Aorta (tissue), 5 donors: ENCODE measurements around the gene TAF11. TPM values are rescaled to one million over a fixed set of nuclear protein-coding genes. Genes with fewer than 3 reads are reported as not detected.

Experiments used
- ATAC-seq: fragments of 200-7000 bp; cut with Tn5 transposase; one replicate; pipeline ENCODE4 v1.9.1; 2022; ENCODE audit warnings: moderate library complexity; ENCODE audit not compliant: low FRiP score
- DNase-seq, 2 donors: peaks; one replicate each; pipeline ENCODE4 v3.0.0-alpha.2; 2020
- H3K27ac ChIP-seq, 2 donors: one replicate each; pipeline ENCODE4 v1.5.1; 2013; ENCODE audit warnings: low read length in 2 of 2, mild to moderate bottlenecking in 2 of 2, moderate library complexity in 2 of 2, control low read depth in 1 of 2, inconsistent platforms in 1 of 2, low read depth in 1 of 2
- H3K27me3 ChIP-seq, 2 donors: one replicate each; pipeline ENCODE4 v1.6.1; 2013; ENCODE audit warnings: control low read depth in 1 of 2, low read length in 1 of 2, mild to moderate bottlenecking in 1 of 2, moderate library complexity in 1 of 2; ENCODE audit not compliant: insufficient read depth in 2 of 2, control insufficient read depth in 1 of 2
- H3K36me3 ChIP-seq, 2 donors: one replicate each; pipeline ENCODE4 v1.6.1; 2013; ENCODE audit warnings: control low read depth in 1 of 2, low read length in 1 of 2, mild to moderate bottlenecking in 1 of 2; ENCODE audit not compliant: insufficient read depth in 2 of 2, control insufficient read depth in 1 of 2
- H3K4me1 ChIP-seq, 2 donors: one replicate each; pipeline ENCODE4 v1.6.1; 2013; ENCODE audit warnings: low read length in 2 of 2, control low read depth in 1 of 2, mild to moderate bottlenecking in 1 of 2, moderate library complexity in 1 of 2; ENCODE audit not compliant: insufficient read depth in 2 of 2, control insufficient read depth in 1 of 2
- H3K4me3 ChIP-seq, 2 donors: one replicate each; pipeline ENCODE4 v1.5.1; 2013; ENCODE audit warnings: low read length in 2 of 2, control low read depth in 1 of 2, mild to moderate bottlenecking in 1 of 2
- H3K9me3 ChIP-seq: one replicate; pipeline ENCODE4 v1.6.1; 2013; ENCODE audit warnings: mild to moderate bottlenecking, low read length; ENCODE audit not compliant: control insufficient read depth
- WGBS, 2 donors: extraction: QIAGEN DNeasy Blood & Tissue Kit; methylation state at CpG; one replicate each; pipeline ENCODE4 v1.1.7; 2013; 5-methylcytosine and 5-hydroxymethylcytosine counted together
- intact Hi-C, 2 donors: fragments of 100-400 bp; cut with DNase I; formaldehyde crosslinking; loops; one replicate each; pipeline versions ENCODE4 v1.14.2 to v1.15.0; 2022
- polyA plus RNA-seq, 2 donors: library from polyadenylated mRNA; stranded (reverse); fragments of 200-250 nt; gene quantifications; one replicate each; pipeline ENCODE4 v1.2.3, GENCODE V29; 2013
- total RNA-seq, 2 donors: library from RNA; stranded (reverse); fragmentation: NEBNext Ultra II Directional; extraction: Animal tissue kit (Norgen Biotek cat#: 25700); gene quantifications; one replicate each; pipeline ENCODE4 v1.2.1, GENCODE V29; 2021
- donor health status: healthy with polysubstance abuse.
- donor health status: Bipolar disorder and iron deficiency.
- donor health status: DM: no; HTN: no; CAD: no.
- donor health status: DM: no; HTN: no; CAD: no.
- donor health status: DM: yes; HTN: yes; CAD: no.

Gene TAF11
- total and polyA plus RNA-seq, 4 donors, result 18.8 to 50.6 (median 31.6) TPM

GRCh38 chr6:34837528-34837927 is 50.3 kb downstream of the TAF11 start:
- DNase-seq (no peak), ATAC-seq (no peak)
- Histone ChIP-seq H3K4me3 (no peak overlapping the region), H3K27ac (no peak overlapping the region), H3K36me3 (peaks cover 0 to 3% of the 10 kb centered on the region in 2 donors), H3K4me1 (no peaks in the 10 kb centered on the region), H3K9me3 (no peaks in the 10 kb centered on the region), H3K27me3 (no peaks in the 10 kb centered on the region)
- intact Hi-C loops, result no loop called here

GRCh38 chr6:34836451-34836850 is 51.4 kb downstream of the TAF11 start:
- ATAC-seq (no peak), DNase-seq (no peak)
- Histone ChIP-seq H3K36me3 (peaks cover 0 to 3% of the 10 kb centered on the region in 2 donors), H3K9me3 (no peaks in the 10 kb centered on the region), H3K4me1 (no peaks in the 10 kb centered on the region), H3K27me3 (no peaks in the 10 kb centered on the region), H3K27ac (no peak overlapping the region), H3K4me3 (no peak overlapping the region)
- 66 to 78% methylated on average over 2 of the region's 2 CpGs for WGBS, 2 donors
- intact Hi-C loops, result no loop called here

GRCh38 chr6:34836008-34836407 is 51.8 kb downstream of the TAF11 start:
- Histone ChIP-seq H3K36me3 (peaks cover 0 to 3% of the 10 kb centered on the region in 2 donors), H3K27me3 (no peaks in the 10 kb centered on the region), H3K4me3 (no peak overlapping the region), H3K4me1 (no peaks in the 10 kb centered on the region), H3K27ac (no peak overlapping the region), H3K9me3 (no peaks in the 10 kb centered on the region)
- no peak for ATAC-seq
- WGBS, 2 donors, result 92 to 94% methylated on average over 4 of the region's 4 CpGs
- intact Hi-C loops, result no loop called here
- no peak for DNase-seq

GRCh38 chr6:34834789-34835518 is 52.9 kb downstream of the TAF11 start:
- intact Hi-C loops, result no loop called here
- Histone ChIP-seq H3K27ac (no peak overlapping the region), H3K4me1 (no peaks in the 10 kb centered on the region), H3K36me3 (peaks cover 0 to 3% of the 10 kb centered on the region in 2 donors), H3K9me3 (no peaks in the 10 kb centered on the region), H3K4me3 (no peak overlapping the region), H3K27me3 (no peaks in the 10 kb centered on the region)
- ATAC-seq (no peak), DNase-seq (no peak)
- WGBS, 2 donors, result 89 to 90% methylated on average over 4 of the region's 4 CpGs

- DNase-seq, result no peak
- WGBS, 2 donors, result 93 to 97% methylated on average over 1 of the region's 1 CpG
Measured at GRCh38 chr6:34832942-34833341, 54.9 kb downstream of the TAF11 start.

GRCh38 chr6:34829137-34829536 is 58.7 kb downstream of the TAF11 start:
- Histone ChIP-seq H3K4me1 (no peaks in the 10 kb centered on the region), H3K4me3 (no peak overlapping the region), H3K27ac (no peak overlapping the region), H3K36me3 (peaks cover 2 to 3% of the 10 kb centered on the region in 2 donors), H3K27me3 (no peaks in the 10 kb centered on the region), H3K9me3 (no peaks in the 10 kb centered on the region)
- 97% methylated on average over 2 of the region's 2 CpGs for WGBS, 2 donors
- DNase-seq (no peak), ATAC-seq (no peak)
- intact Hi-C loops, result no loop called here

More at GRCh38 chr6:34832942-34833341, 54.9 kb downstream of the TAF11 start:
- Histone ChIP-seq H3K9me3 (no peaks in the 10 kb centered on the region), H3K27me3 (no peaks in the 10 kb centered on the region), H3K27ac (no peak overlapping the region), H3K4me1 (no peaks in the 10 kb centered on the region), H3K4me3 (no peak overlapping the region), H3K36me3 (peaks cover 3% of the 10 kb centered on the region in 2 donors)
- no peak for ATAC-seq
- intact Hi-C loops, result no loop called here

Other genes with a start within 250 kb of the TAF11 start
- gene ILRUN, start 191.3 kb downstream of the TAF11 start, total RNA-seq, result 10 to 100 TPM; 69.7 to 76.6 TPM
- gene ILRUN, start 191.3 kb downstream of the TAF11 start, polyA plus RNA-seq, result 10 to 100 TPM; 46.7 to 62.2 TPM
- 10 to 100 TPM; 37.6 to 43.5 TPM for gene SNRPC, start 130.5 kb downstream of the TAF11 start, total RNA-seq
- gene SNRPC, start 130.5 kb downstream of the TAF11 start, polyA plus RNA-seq, result 100 to 1,000 TPM in 1 of 2 donors, 10 to 100 TPM in 1; 79.3 to 109 TPM
- gene BLTP3A, start 96.0 kb downstream of the TAF11 start, total RNA-seq, result 10 to 100 TPM; 11.1 to 12.0 TPM
- 1 to 10 TPM; 1.1 to 2.1 TPM for gene BLTP3A, start 96.0 kb downstream of the TAF11 start, polyA plus RNA-seq
- 10 to 100 TPM; 40.9 to 44.4 TPM for gene ANKS1A, start 1.2 kb upstream of the TAF11 start, total RNA-seq
- gene ANKS1A, start 1.2 kb upstream of the TAF11 start, polyA plus RNA-seq, result 10 to 100 TPM in 1 of 2 donors, 1 to 10 TPM in 1; 9.4 to 17.2 TPM